Measurements from ENCODE around the gene UBE2V1. TPM values are rescaled to one million over a fixed set of nuclear protein-coding genes. Genes with fewer than 3 reads are reported as not detected.

Gene UBE2V1
- total RNA-seq, 1 donor from 2014 or later, result 117 TPM

GRCh38 chr20:50127587-50128519 is 14.9 kb upstream of the UBE2V1 start:
- TF ChIP-seq CTCF (conservative IDR thresholded peaks at IDR 0.05), result no peak
- Mint-ChIP-seq H3K4me3 (no peak overlapping the region), H3K27me3 (no peaks in the 10 kb centered on the region), H3K36me3 (peaks cover 52% of the 10 kb centered on the region), H3K4me1 (ENCODE audit: unreplicated experiment) (peaks cover 7% of the 10 kb centered on the region), H3K27ac (no peak overlapping the region), H3K9me3 (no peaks in the 10 kb centered on the region)
- DNase-seq (ENCODE audit: extremely low spot score, unreplicated experiment), result no peak

- Mint-ChIP-seq H3K27me3 (no peaks in the 10 kb centered on the region), H3K9me3 (no peaks in the 10 kb centered on the region), H3K36me3 (peaks cover 52% of the 10 kb centered on the region), H3K27ac (peak overlapping the region; percentile 84), H3K4me3 (peak overlapping the region; percentile 6), H3K4me1 (ENCODE audit: unreplicated experiment) (peaks cover 12% of the 10 kb centered on the region)
- TF ChIP-seq CTCF (conservative IDR thresholded peaks at IDR 0.05), result no peak
- DNase-seq (ENCODE audit: extremely low spot score, unreplicated experiment), result no peak
Observed at GRCh38 chr20:50126662-50127061, 13.7 kb upstream of the UBE2V1 start.

GRCh38 chr20:50125279-50125678 is 12.3 kb upstream of the UBE2V1 start:
- Mint-ChIP-seq H3K4me3 (no peak overlapping the region), H3K9me3 (no peaks in the 10 kb centered on the region), H3K36me3 (peaks cover 45% of the 10 kb centered on the region), H3K27me3 (no peaks in the 10 kb centered on the region), H3K4me1 (ENCODE audit: unreplicated experiment) (peaks cover 12% of the 10 kb centered on the region), H3K27ac (no peak overlapping the region)
- no peak for DNase-seq (ENCODE audit: extremely low spot score, unreplicated experiment)
- no peak for TF ChIP-seq CTCF (conservative IDR thresholded peaks at IDR 0.05)

GRCh38 chr20:50124496-50124895 is 11.5 kb upstream of the UBE2V1 start:
- H3K9me3 Mint-ChIP-seq, result no peaks in the 10 kb centered on the region
- no peak for TF ChIP-seq CTCF (conservative IDR thresholded peaks at IDR 0.05)
- no peak overlapping the region for H3K27ac Mint-ChIP-seq
- H3K4me3 Mint-ChIP-seq, result no peak overlapping the region
- no peak for DNase-seq (ENCODE audit: extremely low spot score, unreplicated experiment)
- no peaks in the 10 kb centered on the region for H3K27me3 Mint-ChIP-seq
- H3K36me3 Mint-ChIP-seq, result peaks cover 43% of the 10 kb centered on the region
- H3K4me1 Mint-ChIP-seq (ENCODE audit: unreplicated experiment), result peaks cover 12% of the 10 kb centered on the region

GRCh38 chr20:50123418-50123817 is 10.5 kb upstream of the UBE2V1 start:
- Mint-ChIP-seq H3K4me3 (peak overlapping the region; percentile 8), H3K36me3 (peaks cover 39% of the 10 kb centered on the region), H3K9me3 (no peaks in the 10 kb centered on the region), H3K27ac (peak overlapping the region; percentile 42), H3K4me1 (ENCODE audit: unreplicated experiment) (peaks cover 12% of the 10 kb centered on the region), H3K27me3 (no peaks in the 10 kb centered on the region)
- no peak for DNase-seq (ENCODE audit: extremely low spot score, unreplicated experiment)
- no peak for TF ChIP-seq CTCF (conservative IDR thresholded peaks at IDR 0.05)

Measured in type B pancreatic cell (in vitro differentiated cells).